ENCODE measurements around the gene KCNIP1. TPM values are rescaled to one million over a fixed set of nuclear protein-coding genes. Genes with fewer than 3 reads are reported as not detected.

Gene KCNIP1
- total and polyA plus RNA-seq, 9 of the 15 experiments (the other 6 are each of a cell fraction or from before 2014, with no cell fraction given): not detected

DNA sequence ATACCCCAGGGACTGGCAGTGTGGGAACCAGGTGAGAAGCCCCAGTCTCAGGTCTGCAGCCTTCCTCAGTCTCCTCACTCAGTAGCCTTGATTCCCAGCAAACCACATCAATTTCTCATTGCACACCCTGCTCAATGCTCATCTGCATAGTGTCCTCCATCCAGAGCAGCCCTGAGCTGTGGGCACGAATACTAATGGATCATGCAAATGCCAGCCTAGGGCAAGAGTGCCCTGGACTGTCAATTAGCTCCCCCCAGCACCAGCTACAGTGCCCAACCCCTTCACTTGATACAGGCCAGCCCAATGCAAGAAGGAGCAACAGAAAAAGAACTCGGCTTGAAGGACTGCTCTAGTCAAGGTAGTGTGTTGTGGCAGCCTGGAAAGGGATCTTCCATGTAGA is 9.8 kb upstream of the KCNIP1 start:
- Histone ChIP-seq H2AFZ (ENCODE audit: low read depth, low read length) (no peak overlapping the region), H3K4me3 (no peak overlapping the region), H3K4me1 (replicated peaks in 1 of 2; ENCODE audit: control insufficient read depth in 2 of 2, insufficient read depth in 2 of 2, low read length in 2 of 2) (no peaks in the 10 kb centered on the region), H3K9me1 (ENCODE audit: control insufficient read depth, insufficient read depth, low read length) (no peaks in the 10 kb centered on the region), H3K36me3 (ENCODE audit: control insufficient read depth, insufficient read depth, low read length) (no peaks in the 10 kb centered on the region), H3K79me2 (ENCODE audit: control insufficient read depth, insufficient read depth, low read length) (no peaks in the 10 kb centered on the region), H3K27ac (ENCODE audit: extremely low read depth, low read depth, low read length) (no peak overlapping the region), H3K4me2 (ENCODE audit: insufficient read depth, low read length) (no peak overlapping the region), H3K9me3 (replicated peaks; ENCODE audit: control insufficient read depth, insufficient read depth, low read depth, low read length) (no peaks in the 10 kb centered on the region), H3K27me3 (ENCODE audit: control insufficient read depth in 2 of 2, insufficient read depth in 2 of 2, low read length in 2 of 2) (peaks cover 0 to 19% of the 10 kb centered on the region in 2 experiments; a peak in 2 of 5 replicates), H3K9ac (ENCODE audit: insufficient read depth in 1 of 2, low read depth in 2 of 2, low read length in 2 of 2) (no peak overlapping the region), H4K20me1 (replicated peaks; ENCODE audit: control insufficient read depth, insufficient read depth, low read length) (no peaks in the 10 kb centered on the region; the same call in 1 of the 2 replicates)
- ChIA-PET CTCF (ENCODE audit: low intra/inter-chr PET ratio) (no interaction called here), POLR2A (no interaction called here)
- ATAC-seq: no peak
- in situ Hi-C loops (cut with MboI): no loop called here
- TF ChIP-seq ATF1 (CRISPR knock-in tag; IDR thresholded peaks at IDR 0.05): no peak
- TF ChIP-seq ATF1 (tag; IDR thresholded peaks at IDR 0.05): no peak
- TF ChIP-seq ZNF316 (IDR thresholded peaks at IDR 0.05): no peak
- TF ChIP-seq MEF2D (tag; conservative IDR thresholded peaks at IDR 0.05; ENCODE audit: low read depth): no peak
- TF ChIP-seq SUPT5H (IDR thresholded peaks at IDR 0.05): no peak
- TF ChIP-seq ZNF785 (CRISPR knock-in tag; IDR thresholded peaks at IDR 0.05): no peak
- TF ChIP-seq, protein P1, sequence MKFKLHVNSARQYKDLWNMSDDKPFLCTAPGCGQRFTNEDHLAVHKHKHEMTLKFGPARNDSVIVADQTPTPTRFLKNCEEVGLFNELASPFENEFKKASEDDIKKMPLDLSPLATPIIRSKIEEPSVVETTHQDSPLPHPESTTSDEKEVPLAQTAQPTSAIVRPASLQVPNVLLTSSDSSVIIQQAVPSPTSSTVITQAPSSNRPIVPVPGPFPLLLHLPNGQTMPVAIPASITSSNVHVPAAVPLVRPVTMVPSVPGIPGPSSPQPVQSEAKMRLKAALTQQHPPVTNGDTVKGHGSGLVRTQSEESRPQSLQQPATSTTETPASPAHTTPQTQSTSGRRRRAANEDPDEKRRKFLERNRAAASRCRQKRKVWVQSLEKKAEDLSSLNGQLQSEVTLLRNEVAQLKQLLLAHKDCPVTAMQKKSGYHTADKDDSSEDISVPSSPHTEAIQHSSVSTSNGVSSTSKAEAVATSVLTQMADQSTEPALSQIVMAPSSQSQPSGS (CRISPR knock-in tag; IDR thresholded peaks at IDR 0.05): no peak
- no peak for TF ChIP-seq KDM4B (IDR thresholded peaks at IDR 0.05; ENCODE audit: borderline replicate concordance in 2 of 2, low read depth in 1 of 2)
- no peak for TF ChIP-seq MCM7 (IDR thresholded peaks at IDR 0.05)
- no peak for TF ChIP-seq GABPB2 (CRISPR knock-in tag; conservative IDR thresholded peaks at IDR 0.05)
- TF ChIP-seq, protein P2, sequence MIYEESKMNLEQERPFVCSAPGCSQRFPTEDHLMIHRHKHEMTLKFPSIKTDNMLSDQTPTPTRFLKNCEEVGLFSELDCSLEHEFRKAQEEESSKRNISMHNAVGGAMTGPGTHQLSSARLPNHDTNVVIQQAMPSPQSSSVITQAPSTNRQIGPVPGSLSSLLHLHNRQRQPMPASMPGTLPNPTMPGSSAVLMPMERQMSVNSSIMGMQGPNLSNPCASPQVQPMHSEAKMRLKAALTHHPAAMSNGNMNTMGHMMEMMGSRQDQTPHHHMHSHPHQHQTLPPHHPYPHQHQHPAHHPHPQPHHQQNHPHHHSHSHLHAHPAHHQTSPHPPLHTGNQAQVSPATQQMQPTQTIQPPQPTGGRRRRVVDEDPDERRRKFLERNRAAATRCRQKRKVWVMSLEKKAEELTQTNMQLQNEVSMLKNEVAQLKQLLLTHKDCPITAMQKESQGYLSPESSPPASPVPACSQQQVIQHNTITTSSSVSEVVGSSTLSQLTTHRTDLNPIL (CRISPR knock-in tag; IDR thresholded peaks at IDR 0.05): no peak
- TF ChIP-seq, protein P3, sequence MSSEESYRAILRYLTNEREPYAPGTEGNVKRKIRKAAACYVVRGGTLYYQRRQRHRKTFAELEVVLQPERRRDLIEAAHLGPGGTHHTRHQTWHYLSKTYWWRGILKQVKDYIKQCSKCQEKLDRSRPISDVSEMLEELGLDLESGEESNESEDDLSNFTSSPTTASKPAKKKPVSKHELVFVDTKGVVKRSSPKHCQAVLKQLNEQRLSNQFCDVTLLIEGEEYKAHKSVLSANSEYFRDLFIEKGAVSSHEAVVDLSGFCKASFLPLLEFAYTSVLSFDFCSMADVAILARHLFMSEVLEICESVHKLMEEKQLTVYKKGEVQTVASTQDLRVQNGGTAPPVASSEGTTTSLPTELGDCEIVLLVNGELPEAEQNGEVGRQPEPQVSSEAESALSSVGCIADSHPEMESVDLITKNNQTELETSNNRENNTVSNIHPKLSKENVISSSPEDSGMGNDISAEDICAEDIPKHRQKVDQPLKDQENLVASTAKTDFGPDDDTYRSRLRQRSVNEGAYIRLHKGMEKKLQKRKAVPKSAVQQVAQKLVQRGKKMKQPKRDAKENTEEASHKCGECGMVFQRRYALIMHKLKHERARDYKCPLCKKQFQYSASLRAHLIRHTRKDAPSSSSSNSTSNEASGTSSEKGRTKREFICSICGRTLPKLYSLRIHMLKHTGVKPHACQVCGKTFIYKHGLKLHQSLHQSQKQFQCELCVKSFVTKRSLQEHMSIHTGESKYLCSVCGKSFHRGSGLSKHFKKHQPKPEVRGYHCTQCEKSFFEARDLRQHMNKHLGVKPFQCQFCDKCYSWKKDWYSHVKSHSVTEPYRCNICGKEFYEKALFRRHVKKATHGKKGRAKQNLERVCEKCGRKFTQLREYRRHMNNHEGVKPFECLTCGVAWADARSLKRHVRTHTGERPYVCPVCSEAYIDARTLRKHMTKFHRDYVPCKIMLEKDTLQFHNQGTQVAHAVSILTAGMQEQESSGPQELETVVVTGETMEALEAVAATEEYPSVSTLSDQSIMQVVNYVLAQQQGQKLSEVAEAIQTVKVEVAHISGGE (CRISPR knock-in tag; IDR thresholded peaks at IDR 0.05): no peak
- intact Hi-C loops (cut with micrococcal nuclease): no loop called here
- WGBS (ENCODE audit: insufficient coverage, low coverage, missing lambda C conversion rate): 0% methylated on average over 2 of the region's 2 CpGs
- no peak for DNase-seq (ENCODE audit: extremely low read depth in 1 of 4, low spot score in 3 of 4)
- no peak for FAIRE-seq
- no TSS peak for BruUV-seq (replicated peaks)
